Prostate gland (tissue), 2 donors: ENCODE data around the gene UBE2H.
"Not testable (repeated sequence)": the region's sequence is repeated elsewhere in the genome, so short reads cannot be mapped to it uniquely, and the experiment has no call there.

Experiments
- POLR2A ChIP-seq: fragments of 450-650 bp; IDR thresholded peaks from one replicate; pipeline ENCODE4 v1.6.1; 2016; ENCODE audit warnings: antibody characterized with exemption, mild to moderate bottlenecking
- POLR2AphosphoS5 ChIP-seq: sonication (generic); formaldehyde crosslinking; IDR thresholded peaks from one replicate; pipeline ENCODE4 v1.6.1; 2017; ENCODE audit warnings: antibody characterized with exemption
- TF ChIP-seq, protein P1 (sequence below), 4 experiments: fragments of 200-600 bp in 2 of 4; fragments of 450-650 bp in 2 of 4; sonication (generic) in 2 of 4; IDR thresholded peaks; 1 replicate in 3 of 4; 2 replicates in 1 of 4; pipeline ENCODE4 v1.5.1; 2016 to 2019; ENCODE audit warnings: antibody characterized with exemption in 4 of 4, mild to moderate bottlenecking in 2 of 4, moderate library complexity in 2 of 4

DNA sequence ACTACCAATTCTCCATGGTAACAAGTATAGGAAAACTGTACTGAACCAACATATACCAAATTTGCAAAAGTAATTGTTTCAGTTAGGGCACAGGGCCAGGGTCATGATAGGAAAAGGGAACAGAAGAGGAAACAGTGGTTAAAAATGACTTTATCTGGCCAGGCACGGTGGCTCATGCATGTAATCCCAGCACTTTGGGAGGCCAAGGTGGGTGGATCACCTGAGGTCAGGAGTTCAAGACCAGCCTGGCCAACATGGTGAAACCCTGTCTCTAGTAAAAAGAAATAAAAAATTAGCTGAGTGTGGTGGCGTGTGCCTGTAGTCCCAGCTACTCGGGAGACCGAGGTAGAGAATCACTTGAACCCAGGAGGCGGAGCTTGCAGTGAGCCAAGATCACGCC, 92.0 kb downstream of the UBE2H start:
- TF ChIP-seq, protein P1, sequence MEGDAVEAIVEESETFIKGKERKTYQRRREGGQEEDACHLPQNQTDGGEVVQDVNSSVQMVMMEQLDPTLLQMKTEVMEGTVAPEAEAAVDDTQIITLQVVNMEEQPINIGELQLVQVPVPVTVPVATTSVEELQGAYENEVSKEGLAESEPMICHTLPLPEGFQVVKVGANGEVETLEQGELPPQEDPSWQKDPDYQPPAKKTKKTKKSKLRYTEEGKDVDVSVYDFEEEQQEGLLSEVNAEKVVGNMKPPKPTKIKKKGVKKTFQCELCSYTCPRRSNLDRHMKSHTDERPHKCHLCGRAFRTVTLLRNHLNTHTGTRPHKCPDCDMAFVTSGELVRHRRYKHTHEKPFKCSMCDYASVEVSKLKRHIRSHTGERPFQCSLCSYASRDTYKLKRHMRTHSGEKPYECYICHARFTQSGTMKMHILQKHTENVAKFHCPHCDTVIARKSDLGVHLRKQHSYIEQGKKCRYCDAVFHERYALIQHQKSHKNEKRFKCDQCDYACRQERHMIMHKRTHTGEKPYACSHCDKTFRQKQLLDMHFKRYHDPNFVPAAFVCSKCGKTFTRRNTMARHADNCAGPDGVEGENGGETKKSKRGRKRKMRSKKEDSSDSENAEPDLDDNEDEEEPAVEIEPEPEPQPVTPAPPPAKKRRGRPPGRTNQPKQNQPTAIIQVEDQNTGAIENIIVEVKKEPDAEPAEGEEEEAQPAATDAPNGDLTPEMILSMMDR (IDR thresholded peaks at IDR 0.05), result not testable (repeated sequence)
- TF ChIP-seq POLR2AphosphoS5, POLR2A: not testable (repeated sequence)
